GM12875 (cell line): ENCODE measurements around the gene HDAC6.

Experiments
- H3K4me3 ChIP-seq: one replicate; pipeline ENCODE4 v1.5.1; 2011; ENCODE audit warnings: low read depth, low read length, control low read depth
- CTCF ChIP-seq: IDR thresholded peaks from 2 replicates; pipeline ENCODE4 v1.5.1; 2011; ENCODE audit warnings: low read depth, mild to moderate bottlenecking, control low read depth, inconsistent platforms, low read length, moderate library complexity, borderline replicate concordance; ENCODE audit not compliant: insufficient read depth

HDAC6 gene

GRCh38 chrX:48785186-48785539 lies 16.7 kb upstream of the HDAC6 start:
- no peak overlapping the region for H3K4me3 ChIP-seq
- TF ChIP-seq CTCF: no peak

DNA sequence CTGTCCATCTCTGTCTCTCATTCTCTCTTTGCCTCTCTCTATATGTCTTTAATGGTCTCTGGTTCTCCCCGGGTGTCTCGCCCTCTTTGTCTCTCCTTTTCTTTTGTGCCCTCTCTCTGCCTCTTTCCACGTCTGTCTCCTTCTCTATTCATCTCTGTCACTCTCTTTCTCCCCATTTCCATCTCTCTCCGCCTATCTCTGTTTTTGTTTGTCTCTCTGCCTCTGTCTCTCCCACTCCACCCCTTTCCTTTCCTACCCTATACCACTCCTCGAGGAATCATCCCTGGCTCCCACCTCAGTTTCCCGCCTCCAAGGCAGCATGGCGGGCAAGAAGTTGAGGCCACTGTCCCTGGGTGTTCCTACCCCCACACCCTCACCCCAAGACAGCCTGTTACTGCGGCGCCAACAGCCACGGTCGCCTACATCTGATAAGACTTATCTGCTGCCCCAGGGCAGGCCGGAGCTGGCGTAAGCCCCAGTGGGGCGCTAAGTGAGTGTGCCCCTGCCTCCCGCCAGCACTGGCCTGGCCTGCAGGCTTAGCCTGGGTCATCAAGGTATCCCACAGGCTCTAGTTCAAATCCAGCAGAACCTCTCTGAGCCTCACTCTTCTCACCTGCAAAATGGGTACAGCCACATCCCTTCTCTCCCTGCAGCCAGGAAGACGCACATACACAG lies 16.2 kb upstream of the HDAC6 start:
- H3K4me3 ChIP-seq: no peak overlapping the region
- no peak for TF ChIP-seq CTCF

- H3K4me3 ChIP-seq: no peak within 1 kb of the TSS
- TF ChIP-seq CTCF: no peak
Measured at GRCh38 chrX:48786341-48786800, 15.5 kb upstream of the HDAC6 start, which contains the start of gene GATA1. Gene GATA1, plus strand, starts transcription at chrX:48786590. Its CDS starts 4,520 bp downstream, at chrX:48791110.

GRCh38 chrX:48786825-48787504 lies 14.9 kb upstream of the HDAC6 start:
- TF ChIP-seq CTCF: no peak
- H3K4me3 ChIP-seq: no peak overlapping the region

DNA sequence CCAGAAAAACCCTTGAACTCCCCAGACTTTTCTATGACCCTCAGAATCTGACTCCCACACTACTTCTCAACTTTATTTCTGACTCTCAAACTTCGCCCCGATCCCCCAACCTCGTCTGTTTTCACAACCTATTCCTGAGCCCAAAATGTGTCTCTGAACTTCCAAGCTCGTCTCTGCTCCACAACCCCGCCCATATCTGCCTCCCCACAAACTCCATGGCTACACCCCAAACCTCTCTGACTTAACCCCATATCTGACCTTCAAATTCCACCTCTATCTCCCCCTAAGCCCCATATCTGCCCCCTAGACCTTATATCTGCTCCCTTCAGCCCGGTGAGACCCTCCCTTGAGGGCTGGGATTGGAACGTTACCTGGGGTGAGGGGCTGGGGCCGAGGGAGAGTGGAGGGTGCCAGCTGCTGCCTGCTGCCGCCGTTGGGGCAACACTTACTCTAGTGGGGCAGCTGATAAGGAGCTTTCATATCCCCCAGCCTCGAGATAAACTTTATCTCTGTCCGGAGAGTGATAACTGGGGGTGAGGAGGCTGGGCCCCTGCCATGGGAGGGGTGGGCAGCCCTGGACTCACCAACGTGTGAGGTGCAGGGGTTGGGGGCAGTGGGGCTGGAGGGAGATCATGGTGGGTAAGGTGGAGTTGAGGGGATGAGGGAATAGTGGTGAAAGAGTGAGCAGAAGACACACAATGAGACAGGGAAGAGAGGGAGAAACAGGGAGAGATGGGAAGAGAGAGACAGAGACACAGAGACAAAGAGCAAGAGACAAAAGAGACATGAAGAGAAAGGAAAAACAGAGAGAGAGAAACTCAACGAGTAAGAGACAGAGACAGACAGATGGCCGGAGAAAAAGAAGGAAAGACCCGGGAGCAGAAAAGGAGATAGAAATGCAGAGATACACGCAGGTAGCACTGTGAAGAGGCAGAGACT lies 14.1 kb upstream of the HDAC6 start:
- H3K4me3 ChIP-seq: no peak overlapping the region
- TF ChIP-seq CTCF: no peak

GRCh38 chrX:48789366-48790220 lies 12.3 kb upstream of the HDAC6 start:
- TF ChIP-seq CTCF: no peak
- no peak overlapping the region for H3K4me3 ChIP-seq
